Neural cell (in vitro differentiated cells): Measurements from ENCODE around the gene ADPRHL1.

Experiments used
- EP300 ChIP-seq: fragments of 450-650 bp; conservative IDR thresholded peaks from 2 replicates; pipeline ENCODE4 v1.6.1; 2014; ENCODE audit warnings: antibody characterized with exemption, mild to moderate bottlenecking, moderate library complexity; ENCODE audit not compliant: poor library complexity, severe bottlenecking
- EZH2 ChIP-seq: fragments of 200-600, 300-800 bp; shearing (Covaris generic), sonication (generic); IDR thresholded peaks from 2 replicates; pipeline ENCODE4 v1.6.1; 2014; ENCODE audit warnings: antibody characterized with exemption, low read length, borderline replicate concordance, mild to moderate bottlenecking; ENCODE audit not compliant: insufficient read depth, poor library complexity, severe bottlenecking
- POLR2AphosphoS5 ChIP-seq: IDR thresholded peaks from 2 replicates; pipeline ENCODE4 v1.6.1; 2012
- RAD21 ChIP-seq: fragments of 450-650 bp; conservative IDR thresholded peaks from 2 replicates; pipeline ENCODE4 v1.6.1; 2014; ENCODE audit warnings: antibody characterized with exemption, mild to moderate bottlenecking, moderate library complexity
- TAF1 ChIP-seq: IDR thresholded peaks from 2 replicates; pipeline ENCODE4 v1.6.1; 2012; ENCODE audit warnings: low read depth
- TF ChIP-seq, protein P1 (sequence below): fragments of 450-650 bp; IDR thresholded peaks from 2 replicates; pipeline ENCODE4 v1.5.1; 2014; ENCODE audit warnings: antibody characterized with exemption, mild to moderate bottlenecking, moderate library complexity; ENCODE audit not compliant: poor library complexity, severe bottlenecking
- TF ChIP-seq, protein P2 (sequence below): IDR thresholded peaks from 2 replicates; pipeline ENCODE4 v1.6.1; 2012; ENCODE audit warnings: borderline replicate concordance

DNA sequence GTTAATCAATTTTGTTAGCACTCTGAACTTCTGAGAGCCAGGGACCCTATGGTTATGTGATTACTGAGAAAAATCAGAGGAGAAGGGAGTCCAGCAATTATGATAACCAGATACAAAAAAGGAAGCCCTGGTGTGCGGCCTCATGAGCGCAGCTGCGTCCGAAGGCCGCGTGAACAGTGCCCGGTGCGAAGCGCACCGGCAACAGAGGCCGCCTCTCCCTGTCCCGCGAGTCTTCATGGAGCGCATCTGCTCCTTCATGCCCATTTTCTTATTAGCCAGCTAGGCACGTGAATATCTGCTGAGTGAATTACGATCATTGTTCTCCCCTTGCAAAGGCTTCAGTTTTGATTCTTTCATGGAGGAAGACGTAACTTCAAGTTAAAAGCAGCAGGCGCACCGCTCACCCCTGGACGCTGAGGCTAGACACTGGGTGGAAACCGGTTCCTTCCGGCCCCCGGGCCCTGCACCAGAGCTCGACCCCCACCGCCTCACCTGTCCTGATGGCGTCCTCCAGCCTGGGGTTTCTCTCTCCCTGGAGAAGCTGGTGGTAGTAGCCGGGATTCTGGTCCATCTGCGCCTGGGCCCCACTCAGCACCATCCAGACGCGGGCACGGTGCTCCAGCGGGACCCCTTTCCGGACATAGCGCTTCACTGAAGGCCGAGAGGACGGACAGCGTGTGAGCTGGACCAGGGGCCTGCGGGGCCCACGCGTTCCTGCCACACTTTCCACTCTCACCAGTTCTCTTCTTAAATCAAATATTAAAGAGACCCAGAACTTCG, 98.3 kb downstream of the ADPRHL1 start:
- TF ChIP-seq, protein P1, sequence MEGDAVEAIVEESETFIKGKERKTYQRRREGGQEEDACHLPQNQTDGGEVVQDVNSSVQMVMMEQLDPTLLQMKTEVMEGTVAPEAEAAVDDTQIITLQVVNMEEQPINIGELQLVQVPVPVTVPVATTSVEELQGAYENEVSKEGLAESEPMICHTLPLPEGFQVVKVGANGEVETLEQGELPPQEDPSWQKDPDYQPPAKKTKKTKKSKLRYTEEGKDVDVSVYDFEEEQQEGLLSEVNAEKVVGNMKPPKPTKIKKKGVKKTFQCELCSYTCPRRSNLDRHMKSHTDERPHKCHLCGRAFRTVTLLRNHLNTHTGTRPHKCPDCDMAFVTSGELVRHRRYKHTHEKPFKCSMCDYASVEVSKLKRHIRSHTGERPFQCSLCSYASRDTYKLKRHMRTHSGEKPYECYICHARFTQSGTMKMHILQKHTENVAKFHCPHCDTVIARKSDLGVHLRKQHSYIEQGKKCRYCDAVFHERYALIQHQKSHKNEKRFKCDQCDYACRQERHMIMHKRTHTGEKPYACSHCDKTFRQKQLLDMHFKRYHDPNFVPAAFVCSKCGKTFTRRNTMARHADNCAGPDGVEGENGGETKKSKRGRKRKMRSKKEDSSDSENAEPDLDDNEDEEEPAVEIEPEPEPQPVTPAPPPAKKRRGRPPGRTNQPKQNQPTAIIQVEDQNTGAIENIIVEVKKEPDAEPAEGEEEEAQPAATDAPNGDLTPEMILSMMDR = no peak
- TF ChIP-seq TAF1 (no peak), EZH2 (no peak), POLR2AphosphoS5 (no peak), RAD21 (no peak), EP300 (no peak)
- TF ChIP-seq, protein P2, sequence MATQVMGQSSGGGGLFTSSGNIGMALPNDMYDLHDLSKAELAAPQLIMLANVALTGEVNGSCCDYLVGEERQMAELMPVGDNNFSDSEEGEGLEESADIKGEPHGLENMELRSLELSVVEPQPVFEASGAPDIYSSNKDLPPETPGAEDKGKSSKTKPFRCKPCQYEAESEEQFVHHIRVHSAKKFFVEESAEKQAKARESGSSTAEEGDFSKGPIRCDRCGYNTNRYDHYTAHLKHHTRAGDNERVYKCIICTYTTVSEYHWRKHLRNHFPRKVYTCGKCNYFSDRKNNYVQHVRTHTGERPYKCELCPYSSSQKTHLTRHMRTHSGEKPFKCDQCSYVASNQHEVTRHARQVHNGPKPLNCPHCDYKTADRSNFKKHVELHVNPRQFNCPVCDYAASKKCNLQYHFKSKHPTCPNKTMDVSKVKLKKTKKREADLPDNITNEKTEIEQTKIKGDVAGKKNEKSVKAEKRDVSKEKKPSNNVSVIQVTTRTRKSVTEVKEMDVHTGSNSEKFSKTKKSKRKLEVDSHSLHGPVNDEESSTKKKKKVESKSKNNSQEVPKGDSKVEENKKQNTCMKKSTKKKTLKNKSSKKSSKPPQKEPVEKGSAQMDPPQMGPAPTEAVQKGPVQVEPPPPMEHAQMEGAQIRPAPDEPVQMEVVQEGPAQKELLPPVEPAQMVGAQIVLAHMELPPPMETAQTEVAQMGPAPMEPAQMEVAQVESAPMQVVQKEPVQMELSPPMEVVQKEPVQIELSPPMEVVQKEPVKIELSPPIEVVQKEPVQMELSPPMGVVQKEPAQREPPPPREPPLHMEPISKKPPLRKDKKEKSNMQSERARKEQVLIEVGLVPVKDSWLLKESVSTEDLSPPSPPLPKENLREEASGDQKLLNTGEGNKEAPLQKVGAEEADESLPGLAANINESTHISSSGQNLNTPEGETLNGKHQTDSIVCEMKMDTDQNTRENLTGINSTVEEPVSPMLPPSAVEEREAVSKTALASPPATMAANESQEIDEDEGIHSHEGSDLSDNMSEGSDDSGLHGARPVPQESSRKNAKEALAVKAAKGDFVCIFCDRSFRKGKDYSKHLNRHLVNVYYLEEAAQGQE = no peak
